Measurements from ENCODE around the gene RGMA. TPM values are rescaled to one million over a fixed set of nuclear protein-coding genes. Genes with fewer than 3 reads are reported as not detected.

Gene RGMA
- total and polyA plus RNA-seq, 2 of the 8 experiments (the other 6 are each of a cell fraction or from before 2014, with no cell fraction given) = 19.9 to 39.8 TPM

GRCh38 chr15:93127286-93127685, 38.3 kb upstream of the RGMA start:
- Histone ChIP-seq H3K27ac (ENCODE audit: low read depth, low read length) (no peak overlapping the region), H3K23me2 (ENCODE audit: low read depth, low read length) (no peaks in the 10 kb centered on the region), H3K14ac (ENCODE audit: insufficient read length) (no peak overlapping the region), H3K27me3 (replicated peaks in 1 of 4; ENCODE audit: control insufficient read depth in 3 of 4, extremely low read depth in 1 of 4, insufficient read depth in 3 of 4, low read length in 3 of 4) (no peaks in the 10 kb centered on the region), H3K9me3 (ENCODE audit: insufficient read depth in 2 of 2, low read depth in 1 of 2, low read length in 1 of 2) (no peaks in the 10 kb centered on the region), H2BK5ac (ENCODE audit: low read depth, low read length) (no peak overlapping the region), H2BK120ac (replicated peaks; ENCODE audit: low read depth, low read length) (no peak overlapping the region), H3K56ac (replicated peaks; ENCODE audit: insufficient read length, low read depth, low read length) (no peak overlapping the region), H3K23ac (ENCODE audit: insufficient read length) (no peak overlapping the region), H3K4me1 (replicated peaks in 1 of 4; ENCODE audit: control insufficient read depth in 3 of 4, insufficient read depth in 4 of 4, low read length in 3 of 4) (peaks cover 0 to 2% (median 0%) of the 10 kb centered on the region in 4 experiments; a peak in 2 of 7 replicates), H3K79me2 (ENCODE audit: control insufficient read depth in 1 of 2, insufficient read depth in 2 of 2, low read length in 2 of 2) (no peaks in the 10 kb centered on the region), H3K4me3 (ENCODE audit: extremely low read depth in 1 of 4, insufficient read depth in 2 of 4, low read depth in 3 of 4, low read length in 4 of 4) (no peak overlapping the region), H3K79me1 (ENCODE audit: low read depth, low read length) (no peaks in the 10 kb centered on the region), H4K8ac (ENCODE audit: extremely low read depth, insufficient read depth, low read length) (peak overlapping the region; percentile 16; the same call in 1 of the 2 replicates), H4K20me1 (replicated peaks in 1 of 2; ENCODE audit: control insufficient read depth in 1 of 2, insufficient read depth in 2 of 2, low read length in 2 of 2) (no peaks in the 10 kb centered on the region), H4K5ac (ENCODE audit: insufficient read length, low read depth, low read length) (no peak overlapping the region), H3K4me2 (ENCODE audit: insufficient read depth in 1 of 2, low read depth in 2 of 2, low read length in 2 of 2) (no peak overlapping the region), H2BK12ac (ENCODE audit: low read depth, low read length) (no peak overlapping the region), H2AFZ (ENCODE audit: low read length) (no peak overlapping the region), H3K18ac (ENCODE audit: extremely low read depth, low read length) (no peak overlapping the region), H2AK5ac (ENCODE audit: low read depth, low read length) (no peak overlapping the region; the same call in 1 of the 2 replicates), H3K36me3 (ENCODE audit: control insufficient read depth in 2 of 4, insufficient read depth in 4 of 4, low read length in 3 of 4) (no peaks in the 10 kb centered on the region), H2BK20ac (ENCODE audit: low read length) (no peak overlapping the region), H3K9ac (replicated peaks in 1 of 4; ENCODE audit: extremely low read depth in 1 of 4, low read depth in 3 of 4, low read length in 3 of 4) (no peak overlapping the region), H2BK15ac (ENCODE audit: low read length) (no peak overlapping the region), H4K91ac (replicated peaks; ENCODE audit: insufficient read length, low read length) (no peak overlapping the region), H3K4ac (replicated peaks; ENCODE audit: insufficient read length, low read depth, low read length) (no peak overlapping the region)
- POLR2A ChIA-PET (ENCODE audit: partially characterized antibody) = interaction anchor here (1.1 kb wide), 1 partner anchor 11 kb away, joined by 3 read pairs; no protein-coding TSS in a partner anchor
- WGBS, 2 experiments (ENCODE audit: extremely low coverage in 1 of 2, insufficient coverage in 1 of 2, insufficient read length in 1 of 2, insufficient replicate concordance in 2 of 2, low coverage in 1 of 2, low lambda C conversion rate in 2 of 2, missing lambda C conversion rate in 1 of 2) = 64% methylated on average over 6 of the region's 6 CpGs; no CpG with 5 or more reads in 1 of the 2 experiments
- DNase-seq (ENCODE audit: low read depth in 1 of 2, low spot score in 2 of 2) (no peak), FAIRE-seq (no peak)
- CTCF ChIA-PET (ENCODE audit: partially characterized antibody) = interaction anchor here (0.5 to 1.4 kb wide), 6 partner anchors 10 to 207 kb away, joined by 3 to 5 read pairs (median 4); no protein-coding TSS in a partner anchor
- no peak for TF ChIP-seq EZH2 (IDR thresholded peaks at IDR 0.05; ENCODE audit: low read depth, low read length, severe bottlenecking)
- TF ChIP-seq BACH1 (IDR thresholded peaks at IDR 0.05; ENCODE audit: low read length) = no peak
- no peak for TF ChIP-seq E2F6 (IDR thresholded peaks at IDR 0.05)
- no peak for TF ChIP-seq CTBP2 (IDR thresholded peaks at IDR 0.05; ENCODE audit: borderline replicate concordance, insufficient read depth, insufficient read length, low read length)
- TF ChIP-seq SUZ12 (IDR thresholded peaks at IDR 0.05; ENCODE audit: low read length) = no peak
- no peak for TF ChIP-seq TAF1 (IDR thresholded peaks at IDR 0.05; ENCODE audit: low read depth, low read length)

Measured in H1 (cell line).